Lung (tissue), 12 donors: ENCODE data around the gene TTC23. TPM values are rescaled to one million over a fixed set of nuclear protein-coding genes. Genes with fewer than 3 reads are reported as not detected.

ENCODE experiments used
- ATAC-seq: fragments of 200-7000 bp; cut with Tn5 transposase; one replicate; pipeline ENCODE4 v1.9.1; 2020; ENCODE audit warnings: moderate number of reproducible peaks; ENCODE audit not compliant: insufficient read depth, low FRiP score
- DNase-seq, 3 donors: peaks; one replicate each; pipeline ENCODE4 v3.0.0-alpha.2; 2013 to 2017
- H3K27ac ChIP-seq, 2 donors: one replicate each; pipeline ENCODE4 v1.5.1; 2013; ENCODE audit warnings: mild to moderate bottlenecking in 2 of 2, moderate library complexity in 2 of 2, control low read depth in 1 of 2, inconsistent platforms in 1 of 2, low read depth in 1 of 2, low read length in 1 of 2
- H3K27me3 ChIP-seq, 3 donors: one replicate each; pipeline ENCODE4 v1.5.1; 2013; ENCODE audit warnings: low read length in 2 of 3; ENCODE audit not compliant: control insufficient read depth in 3 of 3, insufficient read depth in 3 of 3
- H3K36me3 ChIP-seq, 4 donors: one replicate each; pipeline ENCODE4 v1.5.1; 2013; ENCODE audit warnings: low read length in 4 of 4, mild to moderate bottlenecking in 1 of 4, moderate library complexity in 1 of 4; ENCODE audit not compliant: control insufficient read depth in 4 of 4, insufficient read depth in 4 of 4
- H3K4me1 ChIP-seq, 5 donors: one replicate each; pipeline ENCODE4 v1.5.1; 2013; ENCODE audit warnings: low read length in 5 of 5, mild to moderate bottlenecking in 2 of 5, moderate library complexity in 1 of 5; ENCODE audit not compliant: control insufficient read depth in 5 of 5, insufficient read depth in 5 of 5
- H3K4me3 ChIP-seq: one replicate; pipeline ENCODE4 v1.5.1; 2013; ENCODE audit warnings: mild to moderate bottlenecking, control low read depth, moderate library complexity
- H3K9ac ChIP-seq, 2 donors: one replicate each; pipeline ENCODE4 v1.5.1; 2013; ENCODE audit warnings: low read length in 2 of 2, control low read depth in 1 of 2; ENCODE audit not compliant: insufficient read depth in 1 of 2
- H3K9me3 ChIP-seq, 4 donors: one replicate each; pipeline ENCODE4 v1.5.1; 2013; ENCODE audit warnings: low read length in 3 of 4, mild to moderate bottlenecking in 1 of 4, moderate library complexity in 1 of 4; ENCODE audit not compliant: control insufficient read depth in 4 of 4, insufficient read depth in 3 of 4
- CTCF ChIP-seq: IDR thresholded peaks from 2 replicates; pipeline ENCODE4 v1.5.1; 2012; ENCODE audit warnings: mild to moderate bottlenecking; ENCODE audit errors: control extremely low read depth, extremely low read depth
- WGBS, 2 donors: extraction: QIAGEN DNeasy Blood & Tissue Kit; methylation state at CpG; one replicate each; pipeline ENCODE4 v1.1.7; 2013; 5-methylcytosine and 5-hydroxymethylcytosine counted together
- polyA plus RNA-seq, 2 donors: library from polyadenylated mRNA; stranded (reverse); fragments of 200-250 nt; gene quantifications; one replicate each; pipeline ENCODE4 v1.2.1, GENCODE V29; 2013
- total RNA-seq, 2 donors: library from RNA; depleted of rRNA in 1 of 2; stranded (reverse); fragments of >200 nt in 1 of 2; gene quantifications; one replicate each; pipeline ENCODE4 v1.2.1, GENCODE V29; 2014 to 2021
- donor health status: control.
- donor health status: control.
- donor health status: Bipolar disorder and iron deficiency.
- donor health status: healthy.
- donor health status: DM: yes; HTN: yes; CAD: no.

TTC23 gene
- total and polyA plus RNA-seq, 4 donors: 6.2 to 48.5 (median 10.6) TPM

GRCh38 chr15:99126131-99126588 is 123.2 kb downstream of the TTC23 start:
- no peak overlapping the region for H3K9ac ChIP-seq
- DNase-seq (no peak), ATAC-seq (no peak)
- no peaks in the 10 kb centered on the region for H3K27me3 ChIP-seq
- peaks cover 0 to 26% (median 6%) of the 10 kb centered on the region in 5 donors for H3K4me1 ChIP-seq
- 92 to 94% methylated on average over 7 of the region's 7 CpGs for WGBS, 2 donors
- H3K36me3 ChIP-seq: peaks cover 0 to 7% (median 0%) of the 10 kb centered on the region in 4 donors
- TF ChIP-seq CTCF: no peak
- no peak overlapping the region for H3K4me3 ChIP-seq
- no peaks in the 10 kb centered on the region for H3K9me3 ChIP-seq
- peak overlapping the region in 1 of 2 donors; percentile 87 for H3K27ac ChIP-seq

GRCh38 chr15:99125061-99125891 is 124.1 kb downstream of the TTC23 start:
- Histone ChIP-seq H3K27me3 (no peaks in the 10 kb centered on the region), H3K36me3 (peaks cover 0 to 2% (median 0%) of the 10 kb centered on the region in 4 donors), H3K9me3 (no peaks in the 10 kb centered on the region), H3K9ac (no peak overlapping the region), H3K27ac (peak overlapping the region in 1 of 2 donors; percentile 87), H3K4me3 (no peak overlapping the region), H3K4me1 (peaks cover 0 to 26% (median 6%) of the 10 kb centered on the region in 5 donors)
- no peak for TF ChIP-seq CTCF
- DNase-seq (no peak), ATAC-seq (no peak)
- 85 to 92% methylated on average over 29 of the region's 29 CpGs for WGBS, 2 donors

GRCh38 chr15:99124641-99125040 is 124.7 kb downstream of the TTC23 start:
- Histone ChIP-seq H3K9ac (no peak overlapping the region), H3K36me3 (peaks cover 0 to 1% (median 0%) of the 10 kb centered on the region in 4 donors), H3K4me3 (no peak overlapping the region), H3K27me3 (no peaks in the 10 kb centered on the region), H3K27ac (peak overlapping the region in 1 of 2 donors; percentile 87), H3K4me1 (peaks cover 0 to 24% (median 6%) of the 10 kb centered on the region in 5 donors), H3K9me3 (no peaks in the 10 kb centered on the region)
- WGBS, 2 donors: 79 to 81% methylated on average over 8 of the region's 8 CpGs
- no peak for TF ChIP-seq CTCF
- ATAC-seq (no peak), DNase-seq (no peak)
